ENCODE data around the gene CEBPA.

Gene CEBPA

GRCh38 chr19:33332248-33332647 is 29.9 kb upstream of the CEBPA start:
- Mint-ChIP-seq H3K4me1 (no peaks in the 10 kb centered on the region), H3K9me3 (peaks cover 6% of the 10 kb centered on the region), H3K27ac (no peak overlapping the region), H3K27me3 (ENCODE audit: low read depth, poor library complexity) (peaks cover 22% of the 10 kb centered on the region), H3K4me3 (no peak overlapping the region), H3K36me3 (ENCODE audit: low read depth) (no peaks in the 10 kb centered on the region)
- TF ChIP-seq CTCF (IDR thresholded peaks at IDR 0.05): no peak
- DNase-seq: no peak

- H3K9me3 Mint-ChIP-seq: peaks cover 15% of the 10 kb centered on the region
- no peaks in the 10 kb centered on the region for H3K36me3 Mint-ChIP-seq (ENCODE audit: low read depth)
- peaks cover 20% of the 10 kb centered on the region for H3K27me3 Mint-ChIP-seq (ENCODE audit: low read depth, poor library complexity)
- no peak overlapping the region for H3K27ac Mint-ChIP-seq
- no peak for DNase-seq
- TF ChIP-seq CTCF (IDR thresholded peaks at IDR 0.05): no peak
- H3K4me3 Mint-ChIP-seq: no peak overlapping the region
- no peaks in the 10 kb centered on the region for H3K4me1 Mint-ChIP-seq
Measured at GRCh38 chr19:33329736-33330135, 27.4 kb upstream of the CEBPA start.

- no peak for TF ChIP-seq CTCF (IDR thresholded peaks at IDR 0.05)
- Mint-ChIP-seq H3K9me3 (peaks cover 15% of the 10 kb centered on the region), H3K4me1 (no peaks in the 10 kb centered on the region), H3K4me3 (no peak overlapping the region), H3K36me3 (ENCODE audit: low read depth) (no peaks in the 10 kb centered on the region), H3K27me3 (ENCODE audit: low read depth, poor library complexity) (peaks cover 20% of the 10 kb centered on the region), H3K27ac (no peak overlapping the region)
- DNase-seq: no peak
Measured at GRCh38 chr19:33329060-33329459, 26.7 kb upstream of the CEBPA start.

- peak overlapping the region; percentile 23 for H3K27ac Mint-ChIP-seq
- H3K4me1 Mint-ChIP-seq: no peaks in the 10 kb centered on the region
- no peaks in the 10 kb centered on the region for H3K36me3 Mint-ChIP-seq (ENCODE audit: low read depth)
- DNase-seq: no peak
- no peak overlapping the region for H3K4me3 Mint-ChIP-seq
- TF ChIP-seq CTCF (IDR thresholded peaks at IDR 0.05): no peak
- peaks cover 28% of the 10 kb centered on the region for H3K27me3 Mint-ChIP-seq (ENCODE audit: low read depth, poor library complexity)
- peaks cover 35% of the 10 kb centered on the region for H3K9me3 Mint-ChIP-seq
Measured at GRCh38 chr19:33325920-33326319, 23.6 kb upstream of the CEBPA start.

GRCh38 chr19:33324628-33325027 is 22.3 kb upstream of the CEBPA start:
- Mint-ChIP-seq H3K4me3 (no peak overlapping the region), H3K27me3 (ENCODE audit: low read depth, poor library complexity) (peaks cover 28% of the 10 kb centered on the region)

More at GRCh38 chr19:33324628-33325027, 22.3 kb upstream of the CEBPA start:
- TF ChIP-seq CTCF (IDR thresholded peaks at IDR 0.05): no peak
- no peak overlapping the region for H3K27ac Mint-ChIP-seq
- no peaks in the 10 kb centered on the region for H3K36me3 Mint-ChIP-seq (ENCODE audit: low read depth)
- DNase-seq: no peak
- peaks cover 45% of the 10 kb centered on the region for H3K9me3 Mint-ChIP-seq
- no peaks in the 10 kb centered on the region for H3K4me1 Mint-ChIP-seq
